HG03159 (cell line): ENCODE results near the gene GFPT2.

Experiments
- ATAC-seq: cut with Tn5 transposase; IDR thresholded peaks from one replicate; pipeline ENCODE4 v1.9.1; 2021; ENCODE audit warnings: mild to moderate bottlenecking, moderate library complexity; ENCODE audit not compliant: unreplicated experiment

GFPT2 gene

GRCh38 chr5:180289966-180290365 is 63.2 kb downstream of the GFPT2 start:
- no peak for ATAC-seq

GRCh38 chr5:180289433-180289832 is 63.7 kb downstream of the GFPT2 start:
- ATAC-seq: no peak

- ATAC-seq: no peak
These were observed 65.3 kb downstream of the GFPT2 start for GRCh38 chr5:180287868-180288267.

GRCh38 chr5:180287404-180287803 is 65.7 kb downstream of the GFPT2 start:
- ATAC-seq: no peak

GRCh38 chr5:180284149-180284548 is 69.0 kb downstream of the GFPT2 start:
- no peak for ATAC-seq

- ATAC-seq: no peak
These were observed 70.0 kb downstream of the GFPT2 start for GRCh38 chr5:180283026-180283615.

- no peak for ATAC-seq
These were observed 70.9 kb downstream of the GFPT2 start for GRCh38 chr5:180282281-180282680.

GRCh38 chr5:180281706-180282105 is 71.4 kb downstream of the GFPT2 start:
- ATAC-seq: no peak

- ATAC-seq: no peak
These were observed 78.4 kb downstream of the GFPT2 start for GRCh38 chr5:180274695-180275094.

- ATAC-seq: no peak
These were observed 81.9 kb downstream of the GFPT2 start for GRCh38 chr5:180271221-180271620.

GRCh38 chr5:180259260-180259611 is 93.9 kb downstream of the GFPT2 start:
- no peak for ATAC-seq

- no peak for ATAC-seq
These were observed 99.9 kb downstream of the GFPT2 start for GRCh38 chr5:180253036-180253824.

- ATAC-seq: no peak
These were observed 101.2 kb downstream of the GFPT2 start for GRCh38 chr5:180251887-180252286.

GRCh38 chr5:180251141-180251540 is 102.0 kb downstream of the GFPT2 start:
- no peak for ATAC-seq
